GDM1 (cell line): ENCODE results near the gene CEP131.

ENCODE experiments used
- DNase-seq: peaks from one replicate; lab custom pipeline; 2025; lab: John Stamatoyannopoulos, UW

Gene CEP131

DNA sequence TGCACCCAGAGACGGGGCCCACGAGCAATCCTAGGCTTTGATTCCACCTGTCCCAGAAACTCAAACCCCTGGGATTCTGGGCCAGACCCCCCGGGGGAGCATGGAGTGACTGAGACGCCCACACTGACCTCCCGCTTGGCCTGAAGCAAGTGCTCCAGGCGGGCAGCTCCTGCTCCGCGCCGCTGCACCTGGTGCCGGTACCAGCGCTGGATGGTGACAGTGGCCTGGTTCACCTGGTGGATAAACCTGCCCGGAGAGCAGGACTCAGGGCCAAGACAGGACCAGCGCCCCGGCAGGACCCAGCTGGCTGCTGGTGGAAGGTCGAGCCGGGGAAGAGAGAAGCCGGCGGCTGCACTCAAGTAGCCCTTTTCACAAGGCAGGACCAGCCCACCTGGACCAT lies 22.6 kb downstream of the CEP131 start:
- no peak for DNase-seq

DNA sequence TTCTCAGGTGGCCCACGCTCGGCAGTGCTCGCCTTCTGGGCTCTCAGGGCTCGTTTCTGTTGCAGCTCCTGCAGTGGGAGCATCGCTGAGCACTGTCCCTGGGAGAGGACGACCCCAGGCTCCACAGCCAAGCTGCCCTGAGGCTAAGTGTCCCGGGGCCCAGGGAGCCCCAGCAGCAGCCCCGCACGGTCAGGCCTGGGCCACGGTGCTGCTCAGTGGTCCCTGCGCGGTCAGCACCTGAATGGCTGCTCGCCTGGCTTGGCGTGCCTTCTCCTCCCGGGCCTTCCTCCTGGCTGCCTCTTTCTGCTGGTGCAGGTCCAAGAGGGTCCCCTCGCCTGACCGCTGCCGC lies 23.3 kb downstream of the CEP131 start:
- no peak for DNase-seq

DNA sequence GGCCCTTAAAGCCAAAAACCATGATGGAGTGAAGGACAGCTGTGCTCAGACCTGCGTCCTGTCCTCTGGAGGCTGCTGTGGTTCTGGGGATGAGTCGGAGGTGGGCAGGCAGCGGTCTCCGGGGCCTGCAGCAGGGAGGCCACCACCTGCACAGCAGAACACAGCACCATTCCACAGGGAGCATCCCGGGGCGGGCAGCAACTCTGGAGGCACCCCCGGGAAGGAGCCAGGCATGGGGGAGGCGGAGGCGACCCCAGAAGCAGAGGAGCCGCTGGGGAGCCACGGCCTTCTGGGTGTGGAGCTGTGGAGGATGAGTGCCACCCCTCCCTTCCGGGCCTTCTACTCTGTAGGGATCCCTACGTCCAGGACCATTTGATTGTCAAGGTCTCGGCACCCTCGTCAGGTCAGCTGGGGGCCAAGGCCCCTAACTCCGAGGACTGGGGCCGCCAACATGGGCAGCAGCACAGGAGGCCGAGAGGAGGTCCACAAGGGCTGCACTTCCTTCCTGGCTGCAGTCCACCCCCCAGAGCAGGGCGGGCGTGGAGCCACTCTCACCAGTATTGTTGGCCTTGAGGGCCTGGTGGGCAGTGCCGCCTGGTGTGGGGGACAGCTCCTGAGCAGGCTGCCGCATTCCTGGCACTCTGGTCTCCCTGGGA lies 23.8 kb downstream of the CEP131 start:
- DNase-seq, result no peak

DNA sequence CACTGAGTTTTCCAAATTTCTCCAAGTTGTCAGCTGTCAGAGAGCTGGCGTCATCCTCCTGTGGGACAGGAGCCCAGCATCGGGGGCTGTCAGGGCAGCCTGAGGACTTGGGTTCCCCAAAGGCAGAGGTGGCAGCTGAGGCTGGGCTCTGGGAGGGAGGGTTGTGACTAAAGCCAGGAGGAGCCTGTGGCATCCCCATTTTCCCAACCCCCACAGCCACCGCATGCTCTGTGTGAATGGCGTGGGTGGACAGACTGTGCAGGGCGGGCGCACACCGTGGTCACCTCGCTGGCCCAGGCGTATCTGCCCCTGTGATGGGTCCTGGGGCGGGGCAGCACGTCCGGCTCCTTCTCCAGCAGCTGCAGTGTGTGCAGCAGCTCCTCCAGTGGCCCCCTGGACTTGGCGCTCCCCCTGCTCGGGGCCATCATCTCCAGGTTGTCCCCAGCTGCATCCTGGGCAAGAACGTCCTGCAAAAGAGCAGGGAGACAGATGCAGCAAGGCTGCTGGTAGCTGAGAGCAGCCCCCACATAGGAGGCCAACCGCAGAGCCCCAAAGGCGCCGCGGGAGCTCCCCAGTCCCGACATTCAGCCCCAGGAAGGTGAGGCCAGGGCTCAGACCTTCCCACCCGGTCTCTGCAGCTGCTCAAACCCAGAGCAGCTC lies 24.8 kb downstream of the CEP131 start:
- no peak for DNase-seq

GRCh38 chr17:81197409-81197795 lies 25.4 kb downstream of the CEP131 start:
- no peak for DNase-seq

DNA sequence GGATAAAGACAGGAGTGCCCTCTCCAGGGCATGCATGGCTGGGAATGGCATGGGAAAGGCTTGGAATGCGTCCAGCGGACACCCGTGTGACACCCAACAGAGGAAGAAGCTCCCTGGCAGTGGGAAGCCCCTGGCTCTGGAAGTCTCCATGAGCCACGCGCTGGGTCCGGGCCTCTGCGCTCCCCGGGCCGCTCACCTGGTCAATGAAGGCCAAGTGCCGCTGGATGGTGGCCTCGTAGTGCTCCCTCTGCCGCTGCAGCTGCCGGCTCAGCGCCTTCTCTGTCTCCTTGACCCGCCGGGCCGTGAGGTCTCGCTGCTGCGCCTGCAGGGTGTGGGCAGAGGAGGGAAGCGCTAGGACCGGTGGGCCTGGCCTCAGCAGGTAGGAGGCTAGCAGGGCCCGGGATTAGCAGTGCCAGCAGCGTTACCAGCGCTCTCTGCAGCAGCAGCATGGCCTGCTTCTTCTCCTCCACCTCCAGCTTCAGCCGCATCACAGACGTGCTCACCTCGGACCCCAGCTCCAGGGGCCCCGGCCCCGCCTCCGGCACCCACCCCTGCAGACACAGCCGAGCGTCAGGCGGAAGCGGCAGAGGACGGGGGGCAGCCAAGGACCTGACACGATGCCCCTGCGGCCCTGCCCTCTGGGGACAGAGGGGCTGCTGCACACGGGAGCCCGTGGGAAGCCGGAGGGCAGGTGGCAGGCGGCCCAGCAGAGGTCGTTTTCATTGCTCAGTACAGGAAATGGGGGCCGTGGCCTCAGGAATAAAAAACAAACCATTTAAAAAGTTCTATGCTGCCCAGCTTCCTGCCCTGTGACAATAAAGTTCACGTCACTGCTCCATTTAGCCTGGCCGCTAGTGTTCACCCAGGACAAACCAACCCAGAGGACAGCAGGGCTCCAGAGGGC lies 26.0 kb downstream of the CEP131 start:
- no peak for DNase-seq

DNA sequence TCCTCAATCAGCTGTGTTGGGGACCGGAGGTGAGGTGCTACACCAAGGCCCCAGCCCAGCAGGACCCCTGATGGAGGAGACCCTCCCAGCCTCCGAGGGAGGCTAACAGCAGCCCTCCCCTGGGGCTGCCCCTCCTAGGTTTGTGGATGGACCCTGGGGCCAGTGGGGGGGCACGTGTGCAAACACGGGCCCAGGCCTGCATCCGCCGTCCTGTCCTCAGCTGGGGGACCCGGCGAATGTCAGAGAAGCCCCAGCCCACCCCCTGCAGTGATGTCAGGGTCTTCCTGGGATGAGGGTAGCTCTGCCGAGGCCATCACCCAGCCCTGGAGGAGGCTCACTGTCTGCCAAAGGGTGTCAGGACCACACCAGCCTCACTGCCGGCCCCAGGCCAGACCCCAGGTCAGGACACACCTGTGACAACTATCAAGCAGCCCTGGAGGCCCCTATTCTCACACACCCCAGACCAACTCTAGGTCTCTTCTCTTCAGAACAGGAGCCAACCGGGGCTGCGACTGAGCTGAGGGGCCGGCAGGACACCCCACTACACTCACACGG lies 26.7 kb downstream of the CEP131 start:
- no peak for DNase-seq

GRCh38 chr17:81194941-81195901 lies 27.5 kb downstream of the CEP131 start:
- no peak for DNase-seq

- DNase-seq, result no peak
Observed at GRCh38 chr17:81194225-81194760, 28.5 kb downstream of the CEP131 start.

DNA sequence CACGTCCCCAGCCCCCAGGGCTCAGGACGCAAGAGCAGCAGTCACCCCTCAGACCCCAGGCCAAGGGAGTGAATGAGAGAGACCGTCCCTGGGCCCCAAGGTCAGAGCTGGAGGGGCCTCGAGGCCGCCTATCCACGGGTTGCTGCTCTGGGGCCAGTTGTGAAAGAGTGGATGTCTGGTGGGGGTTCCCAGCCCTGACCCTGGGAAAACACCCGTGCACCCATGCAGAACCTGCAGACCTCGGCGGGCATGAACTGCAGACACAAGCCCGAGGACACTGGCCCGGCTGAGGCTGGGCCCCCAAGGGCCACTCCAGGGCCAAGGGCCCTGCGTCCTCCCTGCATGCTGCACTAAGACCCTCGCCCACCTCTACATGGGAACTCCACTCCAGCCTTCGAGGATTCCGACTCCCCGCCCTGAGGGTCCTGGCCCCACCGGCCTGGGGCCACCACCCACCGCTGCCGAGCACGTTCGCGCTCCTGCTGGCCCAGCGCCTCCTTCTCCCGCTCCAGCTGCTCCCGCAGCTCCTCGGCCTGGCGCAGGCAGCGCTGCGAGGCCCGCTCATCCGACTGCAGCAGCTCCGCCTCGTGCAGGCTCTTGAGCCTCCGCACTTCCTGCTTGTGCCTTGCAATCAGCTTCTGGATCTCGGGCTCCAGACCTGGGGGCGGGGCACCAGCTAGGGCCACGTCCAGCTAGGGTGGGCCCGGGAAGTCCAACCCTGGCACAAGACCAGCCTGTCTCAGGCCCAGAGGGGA lies 29.1 kb downstream of the CEP131 start:
- no peak for DNase-seq

GRCh38 chr17:81193051-81193410 lies 29.7 kb downstream of the CEP131 start:
- no peak for DNase-seq

DNA sequence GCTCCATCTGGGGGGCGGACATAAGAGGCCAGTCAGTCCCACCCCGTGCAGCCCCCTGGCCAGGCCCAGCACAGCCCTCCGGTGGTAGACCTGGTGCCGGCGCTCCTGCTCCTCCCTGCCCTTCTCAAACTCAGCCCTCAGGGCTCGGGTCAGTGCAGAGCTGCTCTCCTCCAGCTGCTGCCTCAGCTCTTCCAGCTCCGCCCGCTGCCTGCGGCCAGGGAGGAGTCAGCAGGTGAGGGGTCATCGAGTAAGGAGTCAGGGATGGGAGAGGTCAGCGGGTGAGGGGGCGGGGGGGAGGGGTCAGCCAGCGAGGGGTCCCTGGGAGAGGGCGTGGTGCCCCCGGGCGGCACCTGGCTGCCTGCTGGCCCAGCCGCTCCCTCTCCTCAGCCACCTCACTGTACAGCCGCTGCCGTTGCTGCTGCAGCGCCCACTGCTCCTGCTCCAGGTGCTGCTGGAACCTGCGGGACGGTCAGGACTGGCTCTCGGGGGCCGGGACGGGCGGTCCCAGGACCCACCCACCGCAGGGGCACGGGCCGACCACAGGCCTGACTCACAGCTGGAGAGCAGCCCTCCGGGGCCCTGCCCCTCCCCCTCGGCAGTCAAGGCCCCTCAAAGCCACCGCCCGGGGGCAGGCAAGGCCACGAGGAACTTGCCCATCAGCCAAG lies 30.2 kb downstream of the CEP131 start:
- no peak for DNase-seq

DNA sequence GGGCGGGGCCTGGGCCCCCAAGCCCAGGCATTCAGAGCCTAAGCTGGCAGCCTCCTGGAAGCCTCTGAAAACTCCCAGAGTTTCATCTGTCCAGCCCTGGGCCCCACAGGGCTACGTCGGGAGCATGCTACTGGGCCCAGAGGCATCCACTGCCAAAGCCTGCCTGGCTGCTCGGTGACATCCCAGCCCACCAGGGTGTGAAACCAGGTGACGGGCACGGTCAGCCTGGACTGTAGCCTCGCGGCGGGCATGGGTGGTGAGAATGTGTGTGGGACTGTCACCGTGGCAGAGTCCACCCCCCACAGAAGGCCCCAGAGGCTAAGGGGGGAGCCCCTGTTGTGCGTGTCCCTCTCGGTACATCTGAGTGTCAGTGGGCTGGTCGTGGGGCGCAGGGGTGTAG lies 31.1 kb downstream of the CEP131 start:
- DNase-seq, result no peak

- no peak for DNase-seq
Observed at GRCh38 chr17:81191116-81191515, 31.6 kb downstream of the CEP131 start.

DNA sequence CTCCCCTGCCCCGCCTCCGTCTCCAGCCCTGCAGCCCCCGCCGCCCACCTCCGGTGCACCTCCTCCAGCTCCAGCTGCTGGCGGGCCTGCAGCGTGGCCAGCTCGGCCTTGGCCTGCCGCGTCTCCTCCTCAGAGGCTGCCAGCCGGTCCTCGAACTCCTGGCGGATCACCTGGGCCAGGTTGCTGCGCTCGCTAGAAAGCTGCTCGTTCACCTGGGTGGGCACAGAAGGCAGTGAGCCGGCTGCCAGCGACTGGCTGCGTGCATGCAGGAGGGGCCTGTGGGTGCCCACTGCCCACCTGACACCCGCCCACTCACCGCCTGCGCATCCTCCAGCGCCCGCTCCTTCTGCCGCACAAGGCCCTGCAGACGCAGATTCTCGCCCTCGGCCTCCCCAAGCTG lies 32.2 kb downstream of the CEP131 start:
- DNase-seq, result no peak

DNA sequence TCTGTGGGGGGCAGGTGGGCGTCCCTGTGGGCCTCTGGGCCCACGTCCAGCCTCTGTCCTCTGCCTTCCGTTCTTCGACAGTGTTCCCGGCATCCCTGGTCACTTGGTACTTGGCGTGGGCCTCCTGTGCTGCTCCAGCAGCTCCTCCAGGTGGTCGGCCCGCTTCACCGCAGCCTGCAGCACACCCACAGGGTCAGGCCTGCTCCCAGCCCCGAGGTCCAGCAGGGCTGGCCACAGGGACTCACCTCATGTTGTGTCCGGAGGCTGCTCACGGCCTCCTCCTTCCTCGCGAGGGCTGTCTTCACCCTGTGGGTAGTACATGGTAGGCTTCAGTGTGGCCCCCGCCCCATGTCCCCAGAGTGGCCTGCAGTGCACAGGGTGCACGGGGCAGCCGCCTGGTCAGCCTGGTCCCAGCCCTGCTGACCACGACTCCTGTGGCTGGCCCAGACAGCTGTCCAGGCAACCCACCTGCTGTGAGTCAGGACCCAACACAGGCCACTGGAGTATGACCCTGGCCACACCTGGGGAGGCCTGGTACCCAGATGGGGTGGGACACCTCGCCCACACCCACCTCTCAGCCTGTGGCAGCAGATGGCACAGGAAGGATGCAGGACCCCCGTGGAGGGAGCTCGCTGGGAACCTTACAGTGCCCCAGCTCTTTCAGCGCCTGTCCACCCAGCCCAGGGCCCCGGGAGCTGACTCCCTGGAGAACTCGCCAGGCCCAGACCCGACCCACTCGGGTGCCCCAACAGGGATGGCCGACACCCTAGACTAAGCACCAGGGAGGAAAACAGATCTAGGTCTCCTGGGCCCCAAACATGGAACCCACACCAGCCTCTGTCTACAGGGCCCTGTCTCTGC lies 32.9 kb downstream of the CEP131 start:
- no peak for DNase-seq

DNA sequence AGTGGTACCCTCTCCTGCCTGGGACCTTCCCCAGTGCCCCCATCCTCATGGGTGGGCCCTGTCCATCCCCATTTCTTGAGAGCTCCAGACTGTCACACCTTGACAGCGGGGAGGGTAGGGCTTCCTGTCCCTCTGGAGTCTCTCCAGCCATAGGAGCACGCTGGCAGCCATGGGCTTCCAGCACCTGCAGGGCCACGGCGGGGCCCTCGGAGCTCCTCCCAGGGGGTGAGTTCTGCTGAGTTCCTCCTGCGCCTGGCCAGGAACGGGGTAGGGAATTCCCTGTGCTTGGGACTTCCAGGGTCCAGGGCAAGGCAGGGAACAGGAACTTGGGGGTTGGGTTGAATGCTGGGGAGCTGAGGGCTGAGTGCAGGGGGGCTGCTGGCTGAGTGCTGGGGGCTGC lies 33.7 kb downstream of the CEP131 start:
- DNase-seq, result no peak

- DNase-seq, result no peak
Observed at GRCh38 chr17:81188491-81188840, 34.3 kb downstream of the CEP131 start.
